Lung microvascular endothelial cell (primary cell): ENCODE data around the gene MCTP1. TPM values are rescaled to one million over a fixed set of nuclear protein-coding genes. Genes with fewer than 3 reads are reported as not detected.
A peak's percentile ranks its signal among the peaks of the same experiment; 100 is the strongest.

Experiments
- DNase-seq, 2 donors: peaks; one replicate each; pipeline versions ENCODE4 v3.0.0 to v3.0.0-alpha.2; 2010; ENCODE audit warnings: low read depth in 2 of 2
- total RNA-seq: library from RNA; depleted of rRNA; stranded (reverse); fragments of >200 nt; gene quantifications from 2 replicates; pipeline ENCODE4 v1.2.1, GENCODE V29; 2014

The MCTP1 gene
- total RNA-seq, 1 donor from 2014 or later, result 55.8 TPM

- DNase-seq, result peak in 1 of 2 donors; percentile 44
Observed at GRCh38 chr5:94670726-94671125, 614.2 kb downstream of the MCTP1 start.

- DNase-seq, result no peak
Observed at GRCh38 chr5:94667937-94668336, 617.0 kb downstream of the MCTP1 start.

DNA sequence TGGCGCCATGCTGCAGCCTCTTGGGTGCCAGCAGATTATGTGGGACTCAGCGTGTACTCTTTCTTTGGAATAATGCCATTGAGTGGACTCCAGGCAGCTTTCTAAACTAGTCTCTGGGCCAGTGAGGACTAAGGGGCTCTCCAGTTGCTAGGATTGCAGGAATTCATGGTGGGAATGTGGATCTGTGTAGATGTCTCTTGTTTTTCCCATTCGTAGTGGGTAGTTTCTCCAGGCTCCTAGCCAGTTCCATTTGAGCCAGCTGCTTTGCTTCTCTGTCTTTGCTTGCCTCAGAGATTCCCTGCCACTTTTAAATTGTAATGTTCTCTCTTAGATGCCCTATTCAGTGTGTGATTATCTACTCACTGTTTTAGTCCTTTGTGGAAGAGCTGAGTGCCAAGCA lies 623.8 kb downstream of the MCTP1 start:
- DNase-seq, result no peak

GRCh38 chr5:94660506-94660905 lies 624.4 kb downstream of the MCTP1 start:
- DNase-seq, result no peak

GRCh38 chr5:94658272-94658671 lies 626.6 kb downstream of the MCTP1 start:
- no peak for DNase-seq

Other genes with a start within 250 kb of the MCTP1 start
- 0.22 TPM in 1 of 2 replicates, not detected in the other for gene FAM81B, start 106.3 kb upstream of the MCTP1 start, total RNA-seq